Measurements from ENCODE around the gene M1AP.
"Not testable (repeated sequence)": the region's sequence is repeated elsewhere in the genome, so short reads cannot be mapped to it uniquely, and the experiment has no call there.

Gene M1AP

DNA sequence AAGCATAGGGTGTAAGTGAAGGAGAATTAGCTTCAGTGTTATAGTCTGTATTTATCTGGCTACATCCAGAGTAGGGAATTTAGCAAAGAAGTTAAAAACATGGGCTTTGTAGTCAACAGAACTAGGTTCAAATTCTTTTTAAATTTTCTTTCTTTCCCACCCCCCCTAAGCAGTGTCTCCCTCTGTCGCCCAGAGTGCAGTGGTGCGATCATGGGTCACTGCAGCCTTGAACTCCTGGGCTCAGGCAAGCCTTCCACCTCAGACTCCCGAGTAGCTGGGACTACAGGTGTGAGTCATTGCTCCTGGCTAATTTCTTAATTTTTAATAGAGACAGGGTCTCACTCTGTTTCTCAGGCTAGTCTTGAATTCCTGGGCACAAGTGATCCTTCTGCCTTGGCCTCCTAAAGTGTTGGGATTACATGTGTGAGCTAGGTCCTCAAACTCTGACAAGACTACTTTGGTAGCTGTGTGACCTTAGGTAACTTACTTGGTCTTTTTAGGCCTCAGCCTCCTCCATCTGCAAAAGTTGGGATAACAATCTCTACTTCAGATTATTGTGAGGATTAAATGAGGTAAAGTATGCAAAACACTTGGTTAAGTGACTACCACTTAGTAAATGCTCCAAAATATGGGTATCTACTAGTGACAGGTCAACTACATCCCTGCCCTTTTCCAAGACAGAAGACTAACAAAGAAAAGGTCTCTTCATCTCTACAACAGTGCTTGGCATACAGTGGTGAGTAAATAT is 75.8 kb downstream of the M1AP start:
- Mint-ChIP-seq H3K27me3 (peaks cover 4% of the 10 kb centered on the region), H3K27ac (no peak overlapping the region), H3K36me3 (ENCODE audit: low read depth) (no peaks in the 10 kb centered on the region), H3K4me1 (peaks cover 47% of the 10 kb centered on the region), H3K4me3 (no peak overlapping the region), H3K9me3 (no peaks in the 10 kb centered on the region)
- DNase-seq, result no peak
- no peak for ATAC-seq

DNA sequence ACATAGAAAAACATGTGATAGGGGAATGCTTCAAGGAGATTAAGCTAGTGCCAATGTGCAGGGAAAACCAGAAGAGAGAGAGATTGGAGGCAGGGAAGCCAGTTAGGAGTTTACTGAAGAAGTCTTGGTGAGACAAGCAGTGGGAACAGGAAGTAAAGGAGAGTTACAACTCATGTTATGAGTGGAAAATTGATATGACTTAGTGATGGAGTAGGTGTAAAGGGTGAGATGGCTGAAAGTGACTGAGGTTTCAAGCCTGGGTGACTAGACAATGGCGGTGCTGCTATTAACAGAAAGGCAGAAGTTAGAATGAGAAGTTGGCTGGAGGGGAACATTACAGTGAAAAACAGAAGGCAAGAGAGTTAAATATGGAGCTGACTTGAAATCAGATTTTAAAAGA is 77.1 kb downstream of the M1AP start:
- peaks cover 54% of the 10 kb centered on the region for H3K4me1 Mint-ChIP-seq
- no peak for DNase-seq
- no peaks in the 10 kb centered on the region for H3K36me3 Mint-ChIP-seq (ENCODE audit: low read depth)
- ATAC-seq, result peak; percentile 80
- no peak overlapping the region for H3K4me3 Mint-ChIP-seq
- H3K9me3 Mint-ChIP-seq, result no peaks in the 10 kb centered on the region
- peaks cover 1% of the 10 kb centered on the region for H3K27me3 Mint-ChIP-seq
- no peak overlapping the region for H3K27ac Mint-ChIP-seq

DNA sequence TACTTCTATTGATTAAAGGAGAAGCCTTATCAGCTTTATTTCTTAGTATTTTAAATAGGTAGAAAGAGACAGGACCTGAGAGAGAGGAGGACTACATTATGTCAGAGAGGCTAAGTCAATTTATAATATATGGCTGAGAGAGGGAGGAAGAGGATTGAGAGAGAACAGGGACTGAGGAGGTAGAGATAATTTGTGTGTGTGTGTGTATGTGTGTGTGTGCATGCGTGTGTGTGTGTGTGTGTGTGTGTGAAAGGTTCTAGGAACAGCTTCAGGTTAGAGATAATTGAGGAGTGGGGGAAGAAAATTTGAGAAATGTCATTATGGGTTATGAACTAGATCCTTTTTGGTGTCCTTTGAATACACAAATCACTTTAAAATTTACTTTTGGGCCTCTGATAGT is 78.4 kb downstream of the M1AP start:
- H3K27ac Mint-ChIP-seq, result no peak overlapping the region

DNA sequence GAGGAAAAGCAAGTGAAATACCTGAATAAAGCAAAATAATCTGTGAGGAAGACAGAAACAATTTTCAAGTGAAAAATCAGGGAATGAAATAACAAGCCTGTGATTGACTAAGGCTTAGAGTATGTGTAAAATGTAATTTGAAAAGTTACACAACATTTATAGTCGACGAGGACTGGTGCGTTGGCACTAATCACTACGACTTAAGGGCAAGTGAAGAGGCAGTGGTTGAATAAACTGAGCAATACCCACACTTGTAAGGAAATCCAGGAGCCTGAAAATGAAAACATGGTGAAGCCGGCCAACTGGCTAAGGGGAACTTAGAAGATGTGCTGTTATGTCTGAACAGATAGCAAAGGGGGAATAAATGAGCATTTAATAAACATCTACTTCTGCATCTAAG is 80.2 kb downstream of the M1AP start:
- H3K4me3 Mint-ChIP-seq, result no peak overlapping the region
- H3K4me1 Mint-ChIP-seq, result peaks cover 47% of the 10 kb centered on the region
- H3K36me3 Mint-ChIP-seq (ENCODE audit: low read depth), result no peaks in the 10 kb centered on the region
- no peak overlapping the region for H3K27ac Mint-ChIP-seq
- DNase-seq (no peak), ATAC-seq (no peak)
- H3K9me3 Mint-ChIP-seq, result no peaks in the 10 kb centered on the region
- H3K27me3 Mint-ChIP-seq, result peaks cover 11% of the 10 kb centered on the region

More for the DNA sequence above, 78.4 kb downstream of the M1AP start:
- DNase-seq, result no peak
- no peaks in the 10 kb centered on the region for H3K36me3 Mint-ChIP-seq (ENCODE audit: low read depth)
- H3K9me3 Mint-ChIP-seq, result no peaks in the 10 kb centered on the region
- peaks cover 2% of the 10 kb centered on the region for H3K27me3 Mint-ChIP-seq
- no peak overlapping the region for H3K4me3 Mint-ChIP-seq
- peaks cover 57% of the 10 kb centered on the region for H3K4me1 Mint-ChIP-seq
- ATAC-seq, result no peak

DNA sequence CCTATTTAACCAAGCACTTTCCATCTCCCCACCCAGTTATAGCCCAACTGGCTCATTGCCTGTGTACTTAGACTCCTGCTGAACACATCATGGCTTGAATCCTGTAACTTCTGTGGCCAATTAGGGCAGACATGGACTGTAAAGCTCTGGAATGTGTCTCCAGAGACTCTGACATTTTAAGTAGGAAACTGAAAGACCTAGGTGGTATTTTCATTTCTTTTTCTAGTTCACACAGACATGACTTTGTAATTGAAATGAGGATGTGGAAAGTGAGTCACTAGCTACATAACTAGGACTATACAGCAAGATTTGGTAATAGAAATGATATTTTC is 81.4 kb downstream of the M1AP start:
- DNase-seq, result no peak
- peaks cover 20% of the 10 kb centered on the region for H3K27me3 Mint-ChIP-seq
- peak overlapping the region; percentile 22 for H3K4me3 Mint-ChIP-seq
- H3K9me3 Mint-ChIP-seq, result no peaks in the 10 kb centered on the region
- peak; percentile 61 for ATAC-seq
- no peaks in the 10 kb centered on the region for H3K36me3 Mint-ChIP-seq (ENCODE audit: low read depth)
- H3K4me1 Mint-ChIP-seq, result peaks cover 45% of the 10 kb centered on the region
- H3K27ac Mint-ChIP-seq, result peak overlapping the region; percentile 77

DNA sequence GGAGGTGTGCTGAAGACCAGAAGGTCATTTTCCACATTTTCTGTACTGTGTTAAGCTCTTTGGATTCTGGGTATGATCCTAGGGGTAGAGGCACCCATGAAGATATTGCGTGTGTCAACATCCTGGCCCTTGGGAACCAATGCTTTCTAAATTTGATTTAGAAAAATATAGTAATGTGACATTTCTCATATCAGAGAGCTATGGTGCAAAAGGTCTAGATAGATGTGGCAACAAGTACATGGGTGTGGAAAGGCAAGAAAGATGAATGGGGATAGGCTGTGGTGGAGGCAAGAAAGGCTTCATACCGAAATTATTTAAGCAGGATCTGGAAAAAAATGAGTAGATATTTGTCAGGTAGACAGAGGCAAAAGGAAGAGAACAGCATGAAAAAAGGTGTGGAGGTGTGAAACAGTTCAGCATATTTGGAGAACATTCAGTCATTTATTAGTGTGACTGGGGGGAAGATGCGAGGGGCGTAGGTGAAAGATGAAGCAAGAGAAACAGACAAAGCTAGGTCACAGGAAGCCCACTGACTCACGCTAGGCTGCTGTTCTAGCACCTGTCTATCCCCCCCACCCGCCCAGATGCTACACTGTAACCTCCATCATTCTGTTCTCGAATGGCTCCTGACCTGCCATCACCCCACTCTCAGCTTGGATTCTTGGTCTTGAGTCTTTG is 81.9 kb downstream of the M1AP start:
- ATAC-seq (peak; percentile 4), DNase-seq (no peak)
- H3K36me3 Mint-ChIP-seq (ENCODE audit: low read depth), result no peaks in the 10 kb centered on the region
- peaks cover 21% of the 10 kb centered on the region for H3K27me3 Mint-ChIP-seq
- no peaks in the 10 kb centered on the region for H3K9me3 Mint-ChIP-seq
- peak overlapping the region; percentile 22 for H3K4me3 Mint-ChIP-seq
- H3K4me1 Mint-ChIP-seq, result peaks cover 45% of the 10 kb centered on the region
- H3K27ac Mint-ChIP-seq, result peak overlapping the region; percentile 77

DNA sequence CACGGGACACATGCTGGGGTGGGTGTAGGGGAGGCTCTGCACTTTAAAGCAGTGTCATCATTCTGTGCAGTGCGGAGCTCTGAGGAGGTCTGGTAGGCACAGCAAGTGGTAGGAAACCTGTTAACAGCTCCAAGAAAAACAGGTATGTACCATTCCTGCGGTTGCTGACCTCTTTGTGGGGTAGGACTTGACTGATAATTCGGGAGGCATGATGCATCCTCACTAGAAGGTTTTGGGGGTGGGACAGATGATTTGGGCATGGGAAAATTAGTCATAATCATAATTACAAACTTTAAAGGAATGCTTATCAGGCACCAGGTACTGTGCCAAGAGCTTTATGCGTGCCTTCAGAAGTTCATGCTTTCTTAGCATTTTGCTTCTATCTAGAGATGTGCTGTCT is 83.9 kb downstream of the M1AP start:
- DNase-seq (no peak), ATAC-seq (no peak)
- no peak overlapping the region for H3K4me3 Mint-ChIP-seq
- H3K36me3 Mint-ChIP-seq (ENCODE audit: low read depth), result no peaks in the 10 kb centered on the region
- H3K9me3 Mint-ChIP-seq, result no peaks in the 10 kb centered on the region
- H3K27me3 Mint-ChIP-seq, result peaks cover 26% of the 10 kb centered on the region
- H3K4me1 Mint-ChIP-seq, result peaks cover 47% of the 10 kb centered on the region
- H3K27ac Mint-ChIP-seq, result no peak overlapping the region

DNA sequence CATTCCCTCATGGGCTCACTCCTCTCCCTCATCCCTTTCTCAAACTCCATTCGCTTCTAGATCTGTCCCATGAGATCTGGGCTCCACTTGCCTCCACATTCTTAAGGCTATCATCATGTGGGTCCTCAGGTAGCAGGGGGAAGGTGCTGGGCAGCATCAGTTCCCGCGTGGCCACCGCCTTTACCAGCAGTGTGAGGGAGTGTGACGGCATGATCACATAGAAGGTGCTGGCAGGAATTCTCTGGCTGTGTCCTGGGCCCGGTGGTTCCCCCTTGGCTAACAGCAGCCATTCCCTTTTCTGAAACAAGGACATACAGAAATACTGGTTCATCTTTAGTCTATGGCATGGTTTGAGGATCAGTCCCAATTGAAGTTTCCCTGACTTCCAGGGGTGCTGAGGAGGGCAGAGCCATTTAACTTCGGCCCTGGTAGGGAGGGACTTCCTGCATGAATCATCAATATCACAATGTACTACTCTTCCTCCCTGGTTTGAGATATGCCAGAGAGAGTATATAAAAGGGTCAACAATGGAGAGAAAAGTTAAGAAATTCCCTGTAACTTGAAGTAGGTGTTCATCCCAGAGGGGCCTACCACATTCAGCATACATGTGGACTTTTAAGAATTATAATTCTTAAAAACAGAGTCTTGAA is 85.9 kb downstream of the M1AP start:
- Mint-ChIP-seq H3K27ac (no peak overlapping the region), H3K4me3 (no peak overlapping the region), H3K36me3 (ENCODE audit: low read depth) (no peaks in the 10 kb centered on the region), H3K9me3 (no peaks in the 10 kb centered on the region), H3K27me3 (peaks cover 26% of the 10 kb centered on the region), H3K4me1 (peaks cover 30% of the 10 kb centered on the region)
- DNase-seq, result no peak
- ATAC-seq, result no peak

DNA sequence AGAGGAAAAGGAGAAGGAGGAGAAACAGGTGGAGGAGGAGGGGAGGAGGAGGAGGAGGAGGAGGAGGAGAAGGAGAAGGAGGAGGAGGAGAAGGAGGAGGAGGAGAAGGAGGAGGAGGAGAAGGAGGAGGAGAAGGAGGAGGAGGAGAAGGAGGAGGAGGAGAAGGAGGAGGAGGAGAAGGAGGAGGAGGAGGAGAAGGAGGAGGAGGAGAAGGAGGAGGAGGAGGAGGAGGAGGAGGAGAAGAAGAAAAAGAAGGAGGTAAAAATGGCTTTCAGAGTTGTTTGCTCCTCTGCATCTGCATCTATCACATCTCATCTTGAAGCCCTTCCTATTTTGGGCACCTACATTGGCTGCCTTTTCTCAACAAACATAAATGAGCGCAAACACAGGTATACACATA is 87.1 kb downstream of the M1AP start:
- H3K4me3 Mint-ChIP-seq; ATAC-seq; H3K27ac Mint-ChIP-seq; H3K36me3 Mint-ChIP-seq (ENCODE audit: low read depth); DNase-seq; H3K9me3 Mint-ChIP-seq: not testable (repeated sequence)
- Mint-ChIP-seq H3K4me1 (peaks cover 25% of the 10 kb centered on the region), H3K27me3 (peaks cover 26% of the 10 kb centered on the region)

DNA sequence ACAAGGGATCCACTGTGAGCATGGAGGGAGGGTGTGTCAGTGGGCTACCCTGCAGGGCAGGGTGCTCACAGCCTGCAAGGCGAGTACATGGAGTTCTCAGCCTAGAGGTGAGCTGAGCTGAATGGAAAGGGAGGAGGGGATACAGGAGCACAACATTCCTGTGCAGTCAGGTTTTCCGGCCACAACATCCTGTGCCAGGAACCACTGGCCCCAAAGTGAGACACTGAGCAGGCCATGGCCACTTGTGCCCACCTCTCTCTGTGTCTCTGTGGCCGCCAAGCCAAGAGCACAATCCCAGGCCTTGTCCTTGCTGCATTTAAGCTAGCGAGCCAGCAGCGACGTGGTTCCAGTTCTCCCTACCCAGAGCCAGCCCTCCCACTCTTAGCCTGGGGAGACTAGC is 87.5 kb downstream of the M1AP start:
- no peak overlapping the region for H3K4me3 Mint-ChIP-seq
- DNase-seq, result no peak
- no peaks in the 10 kb centered on the region for H3K9me3 Mint-ChIP-seq
- peaks cover 5% of the 10 kb centered on the region for H3K36me3 Mint-ChIP-seq (ENCODE audit: low read depth)
- no peak for ATAC-seq
- peaks cover 22% of the 10 kb centered on the region for H3K4me1 Mint-ChIP-seq
- no peak overlapping the region for H3K27ac Mint-ChIP-seq
- H3K27me3 Mint-ChIP-seq, result peaks cover 25% of the 10 kb centered on the region

DNA sequence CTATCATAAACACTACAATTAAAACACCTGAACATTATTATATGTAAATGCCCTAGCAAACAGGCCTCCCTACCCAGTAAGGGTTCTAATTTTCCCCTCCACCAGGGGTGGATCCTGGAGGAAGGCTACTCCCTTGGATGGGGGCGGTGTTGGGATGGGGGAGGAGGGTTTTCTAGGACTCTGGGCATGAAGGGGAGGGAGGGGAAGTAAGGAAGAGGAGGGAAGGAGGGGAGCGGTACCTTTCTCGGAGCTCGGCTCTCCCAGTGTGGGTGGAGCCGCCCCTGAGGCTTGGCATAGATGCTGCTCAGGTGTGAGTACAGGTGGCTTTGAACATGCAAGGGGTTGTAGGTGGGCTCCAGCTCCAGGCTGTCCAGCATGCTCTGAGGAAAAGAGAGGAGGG is 88.2 kb downstream of the M1AP start:
- ATAC-seq, result no peak
- DNase-seq, result no peak
- H3K9me3 Mint-ChIP-seq, result no peaks in the 10 kb centered on the region
- peaks cover 26% of the 10 kb centered on the region for H3K4me1 Mint-ChIP-seq
- H3K27ac Mint-ChIP-seq, result no peak overlapping the region
- H3K27me3 Mint-ChIP-seq, result peaks cover 25% of the 10 kb centered on the region
- H3K4me3 Mint-ChIP-seq, result no peak overlapping the region
- H3K36me3 Mint-ChIP-seq (ENCODE audit: low read depth), result peaks cover 5% of the 10 kb centered on the region

DNA sequence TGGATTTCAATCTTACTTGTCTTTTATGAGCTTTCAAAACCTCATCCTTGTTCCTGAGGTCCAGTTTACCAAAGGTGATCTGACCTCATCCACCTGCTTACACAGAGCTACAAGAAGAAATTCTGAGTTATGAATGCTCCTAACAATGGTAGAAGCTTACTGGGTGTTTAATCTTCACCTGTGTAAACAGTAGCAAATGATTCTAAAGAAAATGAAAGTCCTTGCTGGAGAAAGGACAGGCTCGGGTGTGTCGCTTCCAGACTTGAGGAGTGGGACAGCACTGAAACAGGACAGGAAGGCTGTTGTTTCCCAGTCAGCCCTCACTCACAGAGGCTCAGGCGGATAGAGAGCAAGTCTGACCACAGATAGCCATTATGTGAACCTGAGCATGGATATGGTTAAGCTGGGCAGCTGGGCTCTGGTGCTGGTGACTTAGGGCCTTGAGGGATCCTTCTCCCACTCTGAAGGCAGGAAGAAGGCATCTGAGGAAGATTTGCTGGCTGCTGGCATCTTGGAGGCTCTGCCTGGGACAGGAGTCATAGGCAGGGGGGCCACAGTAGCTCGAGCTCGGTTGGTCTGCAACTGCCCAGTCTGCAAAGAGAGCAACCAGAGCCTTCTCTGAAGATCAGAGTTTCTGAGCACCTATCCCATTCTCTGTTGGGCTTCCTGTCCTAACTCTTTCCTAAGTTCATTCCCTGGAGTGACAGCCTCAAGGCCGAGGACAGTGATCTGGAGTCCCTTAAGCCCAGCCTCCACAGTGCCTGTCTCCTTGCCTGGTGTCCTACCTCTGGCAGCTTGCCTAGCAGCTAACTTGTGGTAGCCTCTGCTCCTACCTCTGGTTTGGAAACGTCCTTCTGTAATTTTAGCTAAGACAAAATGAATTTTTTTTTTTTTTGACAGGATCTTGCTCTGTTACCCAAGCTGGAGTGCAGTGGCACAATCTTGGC is 89.6 kb downstream of the M1AP start:
- Mint-ChIP-seq H3K27ac (no peak overlapping the region), H3K4me3 (no peak overlapping the region), H3K36me3 (ENCODE audit: low read depth) (peaks cover 7% of the 10 kb centered on the region), H3K4me1 (peaks cover 27% of the 10 kb centered on the region), H3K27me3 (peaks cover 18% of the 10 kb centered on the region), H3K9me3 (no peaks in the 10 kb centered on the region)
- no peak for DNase-seq
- no peak for ATAC-seq

DNA sequence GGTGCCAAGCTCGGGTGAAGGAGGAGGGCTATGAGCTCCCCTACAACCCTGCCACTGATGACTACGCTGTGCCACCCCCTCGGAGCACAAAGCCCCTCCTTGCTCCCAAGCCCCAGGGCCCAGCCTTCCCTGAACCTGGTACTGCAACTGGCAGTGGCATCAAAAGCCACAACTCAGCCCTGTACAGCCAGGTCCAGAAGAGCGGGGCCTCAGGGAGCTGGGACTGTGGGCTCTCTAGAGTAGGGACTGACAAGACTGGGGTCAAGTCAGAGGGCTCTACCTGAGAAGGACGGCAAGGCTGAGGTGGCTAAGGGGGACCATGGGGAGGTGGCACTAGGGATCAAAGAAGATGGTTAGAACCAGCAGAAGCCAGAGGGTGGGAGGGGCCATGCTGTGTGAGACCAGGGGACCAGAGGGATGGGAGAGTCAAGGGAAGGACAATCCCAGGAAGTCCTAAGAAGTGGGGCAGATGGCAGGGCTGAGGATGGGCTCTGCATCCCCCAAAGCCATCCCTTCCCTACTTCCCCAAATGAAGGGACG is 91.2 kb downstream of the M1AP start:
- Mint-ChIP-seq H3K27me3 (peaks cover 12% of the 10 kb centered on the region), H3K36me3 (ENCODE audit: low read depth) (peaks cover 7% of the 10 kb centered on the region), H3K27ac (no peak overlapping the region), H3K4me1 (peaks cover 27% of the 10 kb centered on the region), H3K9me3 (no peaks in the 10 kb centered on the region), H3K4me3 (no peak overlapping the region)
- ATAC-seq (no peak), DNase-seq (no peak)

DNA sequence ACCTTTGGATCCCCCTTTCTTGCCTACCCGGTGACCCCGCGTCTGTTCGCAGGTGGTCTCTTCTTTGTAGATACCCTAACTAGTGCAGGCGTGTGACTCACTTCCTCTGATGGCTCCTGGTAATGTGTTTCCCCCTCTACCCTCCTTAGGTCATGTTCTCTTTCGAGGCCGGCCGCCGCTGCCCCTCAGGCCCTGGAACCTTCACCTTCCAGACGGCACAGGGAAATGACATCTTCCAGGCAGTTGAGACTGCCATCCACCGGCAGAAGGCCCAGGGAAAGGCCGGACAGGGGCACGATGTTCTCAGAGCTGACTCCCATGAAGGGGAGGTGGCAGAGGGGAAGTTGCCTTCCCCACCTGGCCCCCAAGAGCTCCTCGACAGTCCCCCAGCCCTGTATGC is 92.0 kb downstream of the M1AP start:
- Mint-ChIP-seq H3K36me3 (ENCODE audit: low read depth) (peaks cover 7% of the 10 kb centered on the region), H3K4me3 (peak overlapping the region; percentile 93), H3K9me3 (no peaks in the 10 kb centered on the region), H3K27ac (no peak overlapping the region), H3K4me1 (peaks cover 26% of the 10 kb centered on the region), H3K27me3 (peaks cover 14% of the 10 kb centered on the region)
- DNase-seq (no peak), ATAC-seq (no peak)
